Cardiac muscle cell (in vitro differentiated cells and primary cell): ENCODE results near the gene MAOA. TPM values are rescaled to one million over a fixed set of nuclear protein-coding genes. Genes with fewer than 3 reads are reported as not detected.
A peak's percentile ranks its signal among the peaks of the same experiment; 100 is the strongest.

ENCODE experiments used
- DNase-seq, 2 donors: peaks; one replicate each; pipeline versions ENCODE4 v3.0.0 to v3.0.0-alpha.2; 2010 to 2017; ENCODE audit warnings: low read depth in 1 of 2, low spot score in 1 of 2
- H3K27ac ChIP-seq: fragments of 200-600 bp; sonication (generic); 2 replicates; pipeline ENCODE4 v1.5.1; 2016
- H3K27me3 ChIP-seq: fragments of 200-600 bp; sonication (generic); 2 replicates; pipeline ENCODE4 v1.6.0; 2016; ENCODE audit warnings: control low read depth
- H3K36me3 ChIP-seq: fragments of 200-600 bp; sonication (generic); 2 replicates; pipeline ENCODE4 v1.5.1; 2016; ENCODE audit warnings: control low read depth
- H3K4me1 ChIP-seq: fragments of 200-600 bp; sonication (generic); 2 replicates; pipeline ENCODE4 v1.8.1; 2017; ENCODE audit warnings: low read depth, mild to moderate bottlenecking, mixed run types
- H3K4me3 ChIP-seq: fragments of 200-600 bp; sonication (generic); 2 replicates; pipeline ENCODE4 v1.5.1; 2016; ENCODE audit warnings: mild to moderate bottlenecking
- H3K9me3 ChIP-seq: fragments of 200-600 bp; sonication (generic); 2 replicates; pipeline ENCODE4 v1.5.1; 2017; ENCODE audit warnings: low read depth, mild to moderate bottlenecking, control low read depth
- CTCF ChIP-seq: IDR thresholded peaks from 2 replicates; pipeline ENCODE4 v1.5.1; 2012; ENCODE audit warnings: low read depth, mild to moderate bottlenecking, low read length
- polyA plus RNA-seq: library from polyadenylated mRNA; unstranded; fragments of >200 nt; fragmentation: Nextera tagmentation; extraction: Ambion mirVana; gene quantifications from 2 replicates; pipeline ENCODE4 v1.2.1, GENCODE V29; 2016
- total RNA-seq: library from RNA; depleted of rRNA; stranded (reverse); fragments of >200 nt; gene quantifications from 2 replicates; pipeline ENCODE4 v1.2.3, GENCODE V29; 2016

MAOA gene
- total and polyA plus RNA-seq, 2 experiments from 2014 or later, result 6.7 to 10.3 TPM

- Histone ChIP-seq H3K36me3 (no peaks in the 10 kb centered on the region), H3K4me1 (peaks cover 12% of the 10 kb centered on the region), H3K27ac (no peak overlapping the region), H3K9me3 (no peaks in the 10 kb centered on the region), H3K27me3 (no peaks in the 10 kb centered on the region), H3K4me3 (peak overlapping the region; percentile 2)
- no peak for TF ChIP-seq CTCF
- DNase-seq, result peak in 1 of 2 donors; percentile 52
These were observed 79.9 kb downstream of the MAOA start for GRCh38 chrX:43735957-43736356.

GRCh38 chrX:43741843-43742573 is 85.9 kb downstream of the MAOA start:
- H3K4me3 ChIP-seq, result no peak overlapping the region
- TF ChIP-seq CTCF, result no peak
- no peak overlapping the region for H3K27ac ChIP-seq
- no peaks in the 10 kb centered on the region for H3K27me3 ChIP-seq
- DNase-seq, result peak in 1 of 2 donors; percentile 76
- H3K36me3 ChIP-seq, result no peaks in the 10 kb centered on the region
- H3K4me1 ChIP-seq, result no peaks in the 10 kb centered on the region
- H3K9me3 ChIP-seq, result no peaks in the 10 kb centered on the region

- Histone ChIP-seq H3K4me1 (no peaks in the 10 kb centered on the region), H3K36me3 (no peaks in the 10 kb centered on the region), H3K27ac (no peak overlapping the region), H3K27me3 (no peaks in the 10 kb centered on the region), H3K9me3 (no peaks in the 10 kb centered on the region), H3K4me3 (no peak overlapping the region)
- DNase-seq, result no peak
- no peak for TF ChIP-seq CTCF
These were observed 87.2 kb downstream of the MAOA start for GRCh38 chrX:43743100-43743822.

- Histone ChIP-seq H3K9me3 (no peaks in the 10 kb centered on the region), H3K4me1 (no peaks in the 10 kb centered on the region), H3K36me3 (no peaks in the 10 kb centered on the region), H3K4me3 (no peak overlapping the region), H3K27me3 (no peaks in the 10 kb centered on the region), H3K27ac (no peak overlapping the region)
- no peak for DNase-seq
- TF ChIP-seq CTCF, result no peak
These were observed 88.2 kb downstream of the MAOA start for GRCh38 chrX:43744284-43744683.

- H3K27ac ChIP-seq, result no peak overlapping the region
- H3K36me3 ChIP-seq, result no peaks in the 10 kb centered on the region
- no peaks in the 10 kb centered on the region for H3K9me3 ChIP-seq
- TF ChIP-seq CTCF, result no peak
- H3K4me1 ChIP-seq, result no peaks in the 10 kb centered on the region
- H3K4me3 ChIP-seq, result no peak overlapping the region
- no peak for DNase-seq
- no peaks in the 10 kb centered on the region for H3K27me3 ChIP-seq
These were observed 90.0 kb downstream of the MAOA start for GRCh38 chrX:43745938-43746721.
